Omental fat pad (tissue), 4 donors: ENCODE results near the gene MYEF2. TPM values are rescaled to one million over a fixed set of nuclear protein-coding genes. Genes with fewer than 3 reads are reported as not detected.

ENCODE experiments used
- ATAC-seq: fragments of 150-250 bp; one replicate; pipeline ENCODE4 v1.9.1; 2016; ENCODE audit warnings: mild to moderate bottlenecking, moderate library complexity; ENCODE audit not compliant: low FRiP score
- DNase-seq: peaks from one replicate; pipeline ENCODE4 v3.0.0-alpha.2; 2019; ENCODE audit warnings: low spot score
- CTCF ChIP-seq, 3 donors: fragments of 450-650 bp; IDR thresholded peaks; one replicate each; pipeline ENCODE4 v1.5.1; 2016 to 2017; ENCODE audit warnings: antibody characterized with exemption in 3 of 3, mild to moderate bottlenecking in 3 of 3, moderate library complexity in 2 of 3
- total RNA-seq, 4 donors: library from RNA; depleted of rRNA; stranded (reverse); fragments of >200 nt; gene quantifications; one replicate each; pipeline ENCODE4 v1.1.0, GENCODE V29; 2016

MYEF2 gene
- total RNA-seq, 4 donors from 2014 or later, result 3.6 to 12.4 (median 7.1) TPM

- TF ChIP-seq CTCF (IDR thresholded peaks at IDR 0.05), result no peak
Observed at GRCh38 chr15:48177383-48177765, 721 bp downstream of the MYEF2 start.

DNA sequence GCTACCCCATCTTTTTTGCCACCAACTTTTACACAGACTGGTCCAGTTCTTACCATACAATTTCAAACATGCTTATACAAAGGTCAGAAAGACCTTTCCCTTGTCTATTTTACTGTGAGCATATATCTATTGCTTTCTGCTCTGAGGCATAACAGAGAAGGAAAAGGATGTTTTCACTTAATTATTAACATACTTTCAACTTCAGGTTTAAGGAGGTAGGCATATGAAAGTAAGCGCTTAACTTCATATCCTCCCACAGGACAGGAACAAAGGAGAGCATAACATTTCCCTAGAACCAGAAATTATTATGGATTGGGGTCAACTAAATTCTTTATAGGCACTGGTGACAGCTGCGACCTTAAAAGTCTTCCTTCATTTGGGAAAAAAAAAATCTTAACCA, 1.1 kb downstream of the MYEF2 start:
- ATAC-seq (no peak), DNase-seq (no peak)
- TF ChIP-seq CTCF (IDR thresholded peaks at IDR 0.05), result no peak

More at GRCh38 chr15:48177383-48177765, 721 bp downstream of the MYEF2 start:
- ATAC-seq, result peak; percentile 79
- no peak for DNase-seq

DNA sequence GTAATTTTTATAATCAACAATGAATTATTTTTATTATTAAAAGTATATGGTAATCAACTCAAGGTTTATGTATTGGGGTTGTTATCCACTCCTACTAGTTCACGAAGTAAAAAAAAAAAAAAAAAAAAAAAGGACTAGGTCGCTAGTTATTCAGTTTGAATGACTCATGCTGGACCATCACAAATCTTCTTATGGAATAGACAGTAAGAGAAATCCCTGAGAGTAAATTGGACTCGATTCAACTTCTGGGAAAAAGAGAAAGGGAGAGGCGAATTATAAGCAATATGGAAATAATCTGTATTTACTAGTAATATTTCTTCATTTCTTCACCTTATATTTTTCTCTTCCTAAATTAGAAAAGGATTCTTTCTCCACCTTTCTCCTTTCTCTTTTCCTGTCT, 2.0 kb downstream of the MYEF2 start:
- no peak for DNase-seq
- ATAC-seq, result no peak
- TF ChIP-seq CTCF (IDR thresholded peaks at IDR 0.05), result no peak

DNA sequence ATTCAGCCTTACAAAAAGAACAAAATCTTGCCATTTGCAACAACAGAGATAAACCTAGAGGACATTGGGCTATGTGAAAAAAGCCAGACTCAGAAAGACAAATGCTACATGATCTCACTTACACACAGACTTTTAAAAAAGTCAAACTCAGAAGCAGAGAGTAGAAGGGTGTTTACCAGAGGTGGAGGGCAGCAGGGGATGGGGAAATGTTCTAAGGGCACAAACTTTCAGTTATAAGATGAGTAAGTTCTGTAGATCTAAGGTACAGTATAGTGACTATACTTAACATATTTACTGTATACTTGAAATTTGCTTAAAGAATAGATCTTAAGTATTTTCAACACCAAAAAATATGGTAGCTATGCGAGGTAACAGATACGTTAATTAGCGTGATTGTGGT, 3.0 kb downstream of the MYEF2 start:
- TF ChIP-seq CTCF (IDR thresholded peaks at IDR 0.05), result no peak
- DNase-seq (no peak), ATAC-seq (no peak)

GRCh38 chr15:48170981-48171380, 7.1 kb downstream of the MYEF2 start:
- DNase-seq, result no peak
- no peak for TF ChIP-seq CTCF (IDR thresholded peaks at IDR 0.05)
- ATAC-seq, result no peak

DNA sequence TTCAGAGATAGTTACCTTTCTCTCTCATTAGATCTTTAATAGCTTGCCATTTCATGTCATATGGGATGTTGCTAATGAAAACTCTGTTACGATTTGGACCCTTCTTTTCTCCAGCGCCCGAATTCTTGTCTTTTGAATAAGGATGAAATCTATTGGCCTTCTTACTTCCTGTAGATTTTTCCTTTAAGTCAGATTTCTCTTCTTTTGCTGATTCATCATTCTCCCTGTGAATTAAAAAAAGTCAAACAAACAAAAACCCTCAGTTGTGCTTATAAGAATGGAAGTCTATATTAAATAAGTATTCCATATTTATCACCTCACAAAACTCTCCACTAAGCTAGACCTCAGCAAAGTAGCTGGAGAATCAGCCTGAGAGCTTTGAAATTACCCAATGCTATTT, 9.5 kb downstream of the MYEF2 start:
- DNase-seq (no peak), ATAC-seq (no peak)
- TF ChIP-seq CTCF (IDR thresholded peaks at IDR 0.05), result no peak

DNA sequence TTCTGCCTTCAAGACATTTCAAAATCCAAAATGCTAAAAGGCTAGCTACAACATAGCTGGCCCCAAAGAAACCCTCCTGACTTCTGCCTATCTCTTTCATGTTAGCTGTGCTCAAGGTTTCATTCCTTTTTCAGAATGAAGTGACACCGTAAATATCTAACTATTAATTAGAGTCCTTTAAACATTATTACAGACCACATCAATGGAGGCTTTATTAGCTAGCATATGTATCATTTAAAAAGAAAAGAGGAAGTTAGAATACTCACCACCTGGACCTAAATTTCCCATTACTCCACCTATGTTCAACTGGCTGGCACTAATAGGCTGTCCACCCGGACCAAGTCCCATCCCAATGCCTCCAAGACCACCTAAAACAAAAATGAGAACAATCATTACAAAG, 24.6 kb downstream of the MYEF2 start:
- DNase-seq (no peak), ATAC-seq (no peak)
- no peak for TF ChIP-seq CTCF (IDR thresholded peaks at IDR 0.05)
